Sigmoid colon (tissue), 4 donors: Measurements from ENCODE around the gene TMC1.

ENCODE experiments used
- CTCF ChIP-seq, 4 experiments: fragments of 450-650 bp in 3 of 4; fragments of 200-600 bp in 1 of 4; IDR thresholded peaks; one replicate each; pipeline ENCODE4 v1.5.1; 2016 to 2019; ENCODE audit warnings: antibody characterized with exemption in 4 of 4, mild to moderate bottlenecking in 3 of 4, moderate library complexity in 2 of 4
- POLR2A ChIP-seq, 2 donors: fragments of 450-650 bp; IDR thresholded peaks; one replicate each; pipeline ENCODE4 v1.6.1; 2016; ENCODE audit warnings: antibody characterized with exemption in 2 of 2, mild to moderate bottlenecking in 2 of 2, moderate library complexity in 2 of 2
- POLR2AphosphoS5 ChIP-seq, 4 donors: sonication (generic); formaldehyde crosslinking; IDR thresholded peaks; one replicate each; pipeline ENCODE4 v1.6.1; 2017; ENCODE audit warnings: antibody characterized with exemption in 4 of 4

DNA sequence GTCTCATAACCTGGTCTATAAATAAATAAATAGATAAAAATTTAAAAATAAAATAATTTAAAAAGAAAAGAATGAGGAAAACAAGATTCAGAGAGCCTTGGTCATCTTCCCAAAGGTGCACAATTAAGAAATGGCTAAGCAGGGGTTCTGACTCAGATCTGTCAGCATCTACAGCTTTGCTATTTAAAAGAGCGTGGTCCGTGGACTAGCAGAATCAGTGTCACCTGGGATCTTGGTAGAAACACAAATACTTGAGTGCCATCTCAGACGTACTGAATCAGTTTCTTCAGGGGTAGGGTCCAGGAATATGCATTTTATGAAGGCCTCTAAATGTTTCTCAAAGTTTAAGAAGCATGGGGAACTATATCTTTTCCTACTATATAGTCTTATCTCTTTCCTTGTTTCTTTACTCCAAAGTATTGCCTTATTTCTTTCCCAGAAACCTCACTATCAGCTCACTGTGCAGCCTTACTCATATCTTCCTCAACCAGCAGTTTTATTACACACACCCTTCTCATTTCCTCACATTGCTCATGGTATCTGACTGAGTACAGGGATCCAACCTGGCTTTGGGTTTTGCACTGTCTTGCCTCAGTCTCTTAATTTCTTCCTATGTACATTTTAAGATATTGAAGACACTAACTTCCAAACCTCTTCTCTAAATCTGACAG, 58.6 kb downstream of the TMC1 start:
- no peak for TF ChIP-seq CTCF (IDR thresholded peaks at IDR 0.05)
- no peak for TF ChIP-seq POLR2A (IDR thresholded peaks at IDR 0.05)
- TF ChIP-seq POLR2AphosphoS5 (IDR thresholded peaks at IDR 0.05) = no peak
